Right atrium auricular region (tissue), 2 donors: ENCODE results near the gene ATP2A1. TPM values are rescaled to one million over a fixed set of nuclear protein-coding genes. Genes with fewer than 3 reads are reported as not detected.

ENCODE experiments used
- DNase-seq: peaks from one replicate; pipeline ENCODE4 v3.0.0-alpha.2; 2019; ENCODE audit warnings: low spot score
- H3K27ac ChIP-seq, 2 donors: fragments of 200-600 bp; sonication (generic); 1 replicate in 1 of 2; 2 replicates in 1 of 2; pipeline ENCODE4 v1.5.1; 2016 to 2019
- H3K27me3 ChIP-seq, 2 donors: fragments of 200-600 bp; sonication (generic); one replicate each; pipeline versions ENCODE4 v1.5.1 to v1.6.0; 2017 to 2019
- H3K36me3 ChIP-seq: fragments of 200-600 bp; sonication (generic); one replicate; pipeline ENCODE4 v1.5.1; 2016
- H3K4me1 ChIP-seq, 2 donors: fragments of 200-600 bp; sonication (generic); one replicate each; pipeline versions ENCODE4 v1.5.1 to v1.6.0; 2017 to 2019
- H3K4me3 ChIP-seq, 2 donors: fragments of 200-600 bp; sonication (generic); 1 replicate in 1 of 2; 2 replicates in 1 of 2; pipeline ENCODE4 v1.5.1; 2017 to 2019; ENCODE audit warnings: mild to moderate bottlenecking in 1 of 2, moderate library complexity in 1 of 2
- H3K9me3 ChIP-seq, 2 donors: fragments of 200-600 bp; sonication (generic); one replicate each; pipeline ENCODE4 v1.5.1; 2019
- microRNA-seq, 2 donors: library from miRNA; unstranded; fragments of <30 nt; microRNA quantifications; one replicate each; pipeline ENCODE4, GENCODE V29; 2016 to 2017; ENCODE audit warnings: borderline number of aligned reads in 2 of 2, borderline replicate concordance in 1 of 2
- total RNA-seq, 2 donors: library from RNA; depleted of rRNA; stranded (reverse); fragments of >200 nt; gene quantifications; one replicate each; pipeline ENCODE4 v1.1.0, GENCODE V29; 2016
- TF ChIP-seq, protein P1 (sequence below), 2 donors: fragments of 200-600 bp; sonication (generic); IDR thresholded peaks; one replicate each; pipeline ENCODE4 v1.5.1; 2019; ENCODE audit warnings: antibody characterized with exemption in 2 of 2

ATP2A1 gene
- total RNA-seq, 2 donors from 2014 or later = 0.26 TPM; not detected in 1

DNA sequence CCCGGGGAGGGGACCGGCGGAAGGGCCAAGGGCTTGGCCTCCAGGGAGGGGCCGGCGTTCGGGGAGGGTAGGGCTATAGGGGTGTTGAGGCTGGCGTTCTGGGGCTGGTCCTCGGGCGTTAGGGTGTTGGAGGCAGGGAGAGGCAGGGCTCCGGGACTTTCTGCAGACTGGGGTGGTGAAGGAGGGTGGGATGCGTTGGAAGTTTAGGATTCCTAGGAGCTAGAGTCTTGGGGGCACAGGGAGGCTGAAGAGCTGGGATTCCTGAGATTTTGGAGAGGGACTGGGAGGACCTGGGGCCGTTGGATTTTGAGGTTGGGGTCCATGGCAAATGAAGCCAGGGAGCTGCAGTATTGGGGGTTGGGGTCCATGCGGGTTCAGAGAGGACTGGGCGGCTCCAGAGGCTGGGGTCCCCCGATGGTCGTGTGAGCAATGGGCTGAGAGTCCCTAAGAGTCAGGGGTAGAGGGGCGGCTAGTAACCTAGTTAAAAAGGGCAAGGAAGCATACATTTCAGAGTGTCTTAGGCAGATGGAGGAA lies 73.2 kb downstream of the ATP2A1 start:
- Histone ChIP-seq H3K9me3 (no peaks in the 10 kb centered on the region), H3K4me1 (peaks cover 0 to 12% of the 10 kb centered on the region in 2 donors), H3K36me3 (peaks cover 24% of the 10 kb centered on the region), H3K4me3 (peak overlapping the region; percentile 93 to 97), H3K27me3 (no peaks in the 10 kb centered on the region), H3K27ac (peak overlapping the region; percentile 83 to 87)
- DNase-seq = no peak
- TF ChIP-seq, protein P1, sequence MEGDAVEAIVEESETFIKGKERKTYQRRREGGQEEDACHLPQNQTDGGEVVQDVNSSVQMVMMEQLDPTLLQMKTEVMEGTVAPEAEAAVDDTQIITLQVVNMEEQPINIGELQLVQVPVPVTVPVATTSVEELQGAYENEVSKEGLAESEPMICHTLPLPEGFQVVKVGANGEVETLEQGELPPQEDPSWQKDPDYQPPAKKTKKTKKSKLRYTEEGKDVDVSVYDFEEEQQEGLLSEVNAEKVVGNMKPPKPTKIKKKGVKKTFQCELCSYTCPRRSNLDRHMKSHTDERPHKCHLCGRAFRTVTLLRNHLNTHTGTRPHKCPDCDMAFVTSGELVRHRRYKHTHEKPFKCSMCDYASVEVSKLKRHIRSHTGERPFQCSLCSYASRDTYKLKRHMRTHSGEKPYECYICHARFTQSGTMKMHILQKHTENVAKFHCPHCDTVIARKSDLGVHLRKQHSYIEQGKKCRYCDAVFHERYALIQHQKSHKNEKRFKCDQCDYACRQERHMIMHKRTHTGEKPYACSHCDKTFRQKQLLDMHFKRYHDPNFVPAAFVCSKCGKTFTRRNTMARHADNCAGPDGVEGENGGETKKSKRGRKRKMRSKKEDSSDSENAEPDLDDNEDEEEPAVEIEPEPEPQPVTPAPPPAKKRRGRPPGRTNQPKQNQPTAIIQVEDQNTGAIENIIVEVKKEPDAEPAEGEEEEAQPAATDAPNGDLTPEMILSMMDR (IDR thresholded peaks at IDR 0.05) = no peak

Small RNA genes lying within 50 kb of the gene (microRNA-seq; reads per million reads assigned to microRNA genes)
- gene MIR4721 = 0 reads per million in 2 donors

Other genes with a start within 250 kb of the ATP2A1 start
- gene NPIPB8, start 240.4 kb upstream of the ATP2A1 start, total RNA-seq = not detected
- 100 to 1,000 TPM; 161 to 202 TPM for gene EIF3C, start 167.0 kb upstream of the ATP2A1 start, total RNA-seq
- under 1 TPM in 1 of 2 donors, not detected in 1; 0.70 TPM for gene NPIPB9, start 126.7 kb upstream of the ATP2A1 start, total RNA-seq
- gene ATXN2L, start 55.5 kb upstream of the ATP2A1 start, total RNA-seq = 10 to 100 TPM; 26.0 to 55.1 TPM
- 100 to 1,000 TPM; 122 to 165 TPM for gene TUFM, start 32.1 kb upstream of the ATP2A1 start, total RNA-seq
- gene SH2B1, start 14.6 kb upstream of the ATP2A1 start, total RNA-seq = 10 to 100 TPM; 31.9 to 36.7 TPM
- 10 to 100 TPM; 18.2 to 22.5 TPM for gene RABEP2, start 46.8 kb downstream of the ATP2A1 start, total RNA-seq
- under 1 TPM in 1 of 2 donors, not detected in 1; 0.24 TPM for gene CD19, start 53.5 kb downstream of the ATP2A1 start, total RNA-seq
- 10 to 100 TPM; 10.6 to 13.0 TPM for gene NFATC2IP, start 72.4 kb downstream of the ATP2A1 start, total RNA-seq
- gene SPNS1, start 96.3 kb downstream of the ATP2A1 start, total RNA-seq = 10 to 100 TPM; 11.9 to 12.8 TPM
- 1 to 10 TPM in 1 of 2 donors, under 1 TPM in 1; 0.98 to 1.3 TPM for gene LAT, start 106.6 kb downstream of the ATP2A1 start, total RNA-seq